Small intestine (tissue), 7 donors: Measurements from ENCODE around the gene SULT1B1. TPM values are rescaled to one million over a fixed set of nuclear protein-coding genes. Genes with fewer than 3 reads are reported as not detected.

Experiments
- DNase-seq, 2 donors: peaks; one replicate each; pipeline versions ENCODE4 v3.0.0 to v3.0.0-alpha.2; 2013
- FAIRE-seq: peaks from 2 replicates; lab custom pipeline; 2012; peaks lifted over from hg19 to GRCh38; lab: Jason Lieb, UNC
- H3K27ac ChIP-seq, 3 donors: one replicate each; pipeline ENCODE4 v1.5.1; 2013; ENCODE audit warnings: low read length in 2 of 3, mild to moderate bottlenecking in 2 of 3, control low read depth in 1 of 3, inconsistent platforms in 1 of 3, low read depth in 1 of 3, moderate library complexity in 1 of 3
- H3K27me3 ChIP-seq, 3 donors: one replicate each; pipeline ENCODE4 v1.6.1; 2013; ENCODE audit warnings: low read length in 3 of 3, inconsistent platforms in 1 of 3; ENCODE audit not compliant: control insufficient read depth in 3 of 3, insufficient read depth in 3 of 3
- H3K36me3 ChIP-seq, 3 donors: one replicate each; pipeline ENCODE4 v1.6.1; 2013; ENCODE audit warnings: low read length in 3 of 3, inconsistent platforms in 1 of 3, low read depth in 1 of 3, mild to moderate bottlenecking in 1 of 3, moderate library complexity in 1 of 3; ENCODE audit not compliant: control insufficient read depth in 3 of 3, insufficient read depth in 2 of 3
- H3K4me1 ChIP-seq, 3 donors: one replicate each; pipeline ENCODE4 v1.6.1; 2013; ENCODE audit warnings: low read length in 2 of 3, inconsistent platforms in 1 of 3, low read depth in 1 of 3, mild to moderate bottlenecking in 1 of 3, moderate library complexity in 1 of 3; ENCODE audit not compliant: control insufficient read depth in 3 of 3, insufficient read depth in 2 of 3
- H3K4me3 ChIP-seq, 3 donors: one replicate each; pipeline ENCODE4 v1.5.1; 2013; ENCODE audit warnings: low read length in 3 of 3, control low read depth in 1 of 3, inconsistent platforms in 1 of 3, low read depth in 1 of 3, mild to moderate bottlenecking in 1 of 3, moderate library complexity in 1 of 3
- H3K9me3 ChIP-seq, 2 donors: one replicate each; pipeline ENCODE4 v1.6.1; 2013; ENCODE audit warnings: low read depth in 1 of 2, low read length in 1 of 2; ENCODE audit not compliant: control insufficient read depth in 2 of 2, insufficient read depth in 1 of 2
- WGBS, 3 donors: extraction: QIAGEN DNeasy Blood & Tissue Kit; methylation state at CpG; one replicate each; pipeline ENCODE4 v1.1.7; 2013; 5-methylcytosine and 5-hydroxymethylcytosine counted together
- polyA plus RNA-seq, 4 donors: library from polyadenylated mRNA; stranded (reverse) in 3 of 4; unstranded in 1 of 4; fragments of 200-250 nt in 3 of 4; fragments of 120-200 nt in 1 of 4; gene quantifications; one replicate each; pipeline versions ENCODE4 v1.2.1 to v1.2.3, GENCODE V29; 2013
- donor health status: healthy with polysubstance abuse.
- donor health status: control.
- donor health status: control.
- donor health status: Bipolar disorder and iron deficiency.
- donor health status: healthy.

The SULT1B1 gene
- polyA plus RNA-seq, 4 donors: 15.5 to 125 (median 61.3) TPM

- no peak for DNase-seq
- Histone ChIP-seq H3K36me3 (peaks cover 0 to 6% (median 4%) of the 10 kb centered on the region in 3 donors), H3K4me3 (no peak overlapping the region), H3K27me3 (no peaks in the 10 kb centered on the region), H3K4me1 (peaks cover 0 to 6% (median 0%) of the 10 kb centered on the region in 3 donors), H3K27ac (no peak overlapping the region), H3K9me3 (no peaks in the 10 kb centered on the region)
- FAIRE-seq: no peak
Observed at GRCh38 chr4:69730002-69730401, 30.4 kb downstream of the SULT1B1 start.

GRCh38 chr4:69727926-69728325 is 32.5 kb downstream of the SULT1B1 start:
- no peaks in the 10 kb centered on the region for H3K27me3 ChIP-seq
- no peak overlapping the region for H3K4me3 ChIP-seq
- H3K4me1 ChIP-seq: no peaks in the 10 kb centered on the region
- no peak for FAIRE-seq
- H3K9me3 ChIP-seq: no peaks in the 10 kb centered on the region
- DNase-seq: no peak
- H3K27ac ChIP-seq: no peak overlapping the region
- 85 to 90% (median 88%) methylated on average over 2 of the region's 2 CpGs for WGBS, 3 donors
- H3K36me3 ChIP-seq: peaks cover 0 to 4% (median 3%) of the 10 kb centered on the region in 3 donors

- H3K27ac ChIP-seq: no peak overlapping the region
- no peak for DNase-seq
- no peak overlapping the region for H3K4me3 ChIP-seq
- H3K27me3 ChIP-seq: no peaks in the 10 kb centered on the region
- FAIRE-seq: no peak
- no peaks in the 10 kb centered on the region for H3K9me3 ChIP-seq
- peaks cover 0 to 4% (median 3%) of the 10 kb centered on the region in 3 donors for H3K36me3 ChIP-seq
- 50 to 54% (median 51%) methylated on average over 1 of the region's 1 CpG for WGBS, 3 donors
- H3K4me1 ChIP-seq: no peaks in the 10 kb centered on the region
Observed at GRCh38 chr4:69727426-69727825, 33.0 kb downstream of the SULT1B1 start.

- no peak for FAIRE-seq
- no peaks in the 10 kb centered on the region for H3K27me3 ChIP-seq
- H3K4me1 ChIP-seq: no peaks in the 10 kb centered on the region
- 80 to 90% (median 80%) methylated on average over 4 of the region's 4 CpGs for WGBS, 3 donors
- H3K4me3 ChIP-seq: no peak overlapping the region
- H3K36me3 ChIP-seq: peaks cover 0 to 4% (median 3%) of the 10 kb centered on the region in 3 donors
- no peak overlapping the region for H3K27ac ChIP-seq
- DNase-seq: no peak
- no peaks in the 10 kb centered on the region for H3K9me3 ChIP-seq
Observed at GRCh38 chr4:69726971-69727370, 33.4 kb downstream of the SULT1B1 start.

GRCh38 chr4:69718396-69719271 is 41.8 kb downstream of the SULT1B1 start:
- Histone ChIP-seq H3K27ac (no peak overlapping the region), H3K4me3 (no peak overlapping the region), H3K4me1 (no peaks in the 10 kb centered on the region), H3K36me3 (peaks cover 0 to 2% (median 0%) of the 10 kb centered on the region in 3 donors), H3K27me3 (no peaks in the 10 kb centered on the region), H3K9me3 (no peaks in the 10 kb centered on the region)
- 53 to 77% (median 71%) methylated on average over 4 of the region's 4 CpGs for WGBS, 3 donors
- FAIRE-seq: no peak
- no peak for DNase-seq

- Histone ChIP-seq H3K27me3 (no peaks in the 10 kb centered on the region), H3K36me3 (peaks cover 0 to 2% (median 0%) of the 10 kb centered on the region in 3 donors), H3K4me3 (no peak overlapping the region), H3K9me3 (no peaks in the 10 kb centered on the region), H3K4me1 (no peaks in the 10 kb centered on the region), H3K27ac (no peak overlapping the region)
- no peak for FAIRE-seq
- DNase-seq: no peak
Observed at GRCh38 chr4:69717778-69718177, 42.6 kb downstream of the SULT1B1 start.

GRCh38 chr4:69716654-69717053 is 43.8 kb downstream of the SULT1B1 start:
- FAIRE-seq (no peak), DNase-seq (no peak)
- H3K36me3 ChIP-seq: peaks cover 0 to 2% (median 0%) of the 10 kb centered on the region in 3 donors
- no peak overlapping the region for H3K4me3 ChIP-seq
- no peak overlapping the region for H3K27ac ChIP-seq
- no peaks in the 10 kb centered on the region for H3K27me3 ChIP-seq
- 89 to 96% (median 89%) methylated on average over 2 of the region's 2 CpGs for WGBS, 3 donors
- H3K9me3 ChIP-seq: peaks cover 0 to 2% of the 10 kb centered on the region in 2 donors
- no peaks in the 10 kb centered on the region for H3K4me1 ChIP-seq

- H3K27ac ChIP-seq: no peak overlapping the region
- FAIRE-seq (no peak), DNase-seq (no peak)
- peaks cover 0 to 5% (median 0%) of the 10 kb centered on the region in 3 donors for H3K4me1 ChIP-seq
- no peak overlapping the region for H3K4me3 ChIP-seq
- 75 to 86% (median 75%) methylated on average over 4 of the region's 4 CpGs for WGBS, 3 donors
- H3K27me3 ChIP-seq: no peaks in the 10 kb centered on the region
- no peaks in the 10 kb centered on the region for H3K36me3 ChIP-seq
- H3K9me3 ChIP-seq: peaks cover 0 to 17% of the 10 kb centered on the region in 2 donors
Observed at GRCh38 chr4:69714086-69714485, 46.3 kb downstream of the SULT1B1 start.
